Activated CD4-positive, CD25-positive, alpha-beta regulatory T cell treated with anti-CD3 and anti-CD28 coated beads, Interleukin-2, amount 50 U/mL, for 24 hours (primary cell): Measurements from ENCODE around the gene PREX1.
A peak's percentile ranks its signal among the peaks of the same experiment; 100 is the strongest.

ENCODE experiments used
- ATAC-seq, 2 donors: fragments of 150-1000 bp; cut with Tn5 transposase; one replicate each; pipeline ENCODE4 v1.10.0; 2021; ENCODE audit warnings: mild to moderate bottlenecking in 1 of 2, moderate library complexity in 1 of 2

The PREX1 gene

GRCh38 chr20:48630342-48631075 is 197.3 kb downstream of the PREX1 start:
- ATAC-seq, result no peak

- ATAC-seq, result no peak
Measured at GRCh38 chr20:48629960-48630315, 197.9 kb downstream of the PREX1 start.

- ATAC-seq, result no peak
Measured at GRCh38 chr20:48629069-48629959, 198.5 kb downstream of the PREX1 start.

GRCh38 chr20:48627737-48628128 is 200.1 kb downstream of the PREX1 start:
- no peak for ATAC-seq

GRCh38 chr20:48626938-48627736 is 200.7 kb downstream of the PREX1 start:
- no peak for ATAC-seq

- no peak for ATAC-seq
Measured at GRCh38 chr20:48626226-48626937, 201.4 kb downstream of the PREX1 start.

- ATAC-seq, result no peak
Measured at GRCh38 chr20:48625136-48625900, 202.5 kb downstream of the PREX1 start.

GRCh38 chr20:48624315-48625020 is 203.3 kb downstream of the PREX1 start:
- no peak for ATAC-seq

- no peak for ATAC-seq
Measured at GRCh38 chr20:48623906-48624265, 203.9 kb downstream of the PREX1 start.

GRCh38 chr20:48623176-48623905 is 204.5 kb downstream of the PREX1 start:
- no peak for ATAC-seq

GRCh38 chr20:48622421-48622820 is 205.4 kb downstream of the PREX1 start:
- ATAC-seq, result no peak

GRCh38 chr20:48621376-48622078 is 206.3 kb downstream of the PREX1 start:
- ATAC-seq, result peak in 1 of 2 donors; percentile 21

- ATAC-seq, result peak; percentile 78 to 81
Measured at GRCh38 chr20:48620507-48621375, 207.1 kb downstream of the PREX1 start.

GRCh38 chr20:48620154-48620506 is 207.7 kb downstream of the PREX1 start:
- no peak for ATAC-seq

GRCh38 chr20:48619126-48620101 is 208.4 kb downstream of the PREX1 start:
- ATAC-seq, result no peak

- no peak for ATAC-seq
Measured at GRCh38 chr20:48618631-48619030, 209.2 kb downstream of the PREX1 start.

- ATAC-seq, result no peak
Measured at GRCh38 chr20:48618052-48618451, 209.7 kb downstream of the PREX1 start.

- ATAC-seq, result no peak
Measured at GRCh38 chr20:48617481-48617880, 210.3 kb downstream of the PREX1 start.
